Ramos (cell line): ENCODE data around the gene TRIM37.
"Not testable (repeated sequence)": the region's sequence is repeated elsewhere in the genome, so short reads cannot be mapped to it uniquely, and the experiment has no call there.

Experiments
- in situ Hi-C: fragments of 300-500 bp; cut with MboI; formaldehyde crosslinking; loops from one replicate; pipeline ENCODE4 v1.14.3; 2022; ENCODE audit warnings: low sequenced_read_pairs; ENCODE audit not compliant: unreplicated experiment

TRIM37 gene

DNA sequence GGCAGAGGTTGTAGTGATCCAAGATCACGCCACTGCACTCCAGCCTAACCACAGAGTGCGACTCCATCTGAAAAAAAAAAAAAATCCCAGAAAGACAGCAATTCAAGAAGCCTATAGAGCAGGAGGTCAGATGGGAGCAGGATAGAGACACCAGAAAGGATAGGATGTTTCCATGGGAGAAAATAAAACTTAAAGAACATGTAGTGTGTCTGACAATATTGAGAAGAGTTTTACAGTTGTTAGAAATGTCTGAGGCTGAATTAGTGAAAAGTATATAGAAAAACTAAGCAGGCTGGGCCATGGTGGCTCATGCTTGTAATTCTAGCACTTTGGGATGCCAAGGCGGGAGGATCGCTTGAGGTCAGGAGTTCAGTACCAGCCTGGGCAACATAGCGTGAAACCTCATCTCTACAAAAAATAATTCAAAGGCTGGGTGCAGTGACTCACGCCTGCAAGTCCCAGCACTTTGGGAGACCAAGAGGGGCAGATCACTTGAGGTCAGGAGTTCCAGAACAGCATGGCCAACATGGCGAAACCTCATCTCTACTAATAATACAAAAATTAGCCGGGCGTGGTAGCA is 15.3 kb upstream of the TRIM37 start:
- in situ Hi-C loops: no loop called here

- in situ Hi-C loops: no loop called here
Measured at GRCh38 chr17:59115474-59115873, 8.8 kb upstream of the TRIM37 start.

GRCh38 chr17:59111539-59111938 is 4.9 kb upstream of the TRIM37 start:
- in situ Hi-C loops: no loop called here

DNA sequence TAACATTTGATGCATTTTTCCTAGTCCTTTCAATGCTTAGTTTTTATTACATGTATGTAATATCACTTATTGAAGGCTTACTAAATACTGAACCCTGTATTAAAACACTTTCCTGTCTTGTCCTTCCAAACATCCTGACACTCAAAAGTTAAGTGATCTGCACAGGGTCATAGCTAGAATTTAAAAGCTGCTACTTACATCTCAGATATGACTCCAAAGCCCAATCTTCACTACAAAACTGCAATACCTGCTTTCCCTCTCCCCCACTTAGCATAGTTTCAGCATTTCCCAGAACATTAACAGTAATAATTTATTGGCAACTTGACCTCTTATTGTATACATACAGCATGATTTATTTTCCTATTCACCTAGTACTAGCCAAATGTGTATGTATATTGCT is 4.3 kb upstream of the TRIM37 start:
- in situ Hi-C loops: no loop called here

DNA sequence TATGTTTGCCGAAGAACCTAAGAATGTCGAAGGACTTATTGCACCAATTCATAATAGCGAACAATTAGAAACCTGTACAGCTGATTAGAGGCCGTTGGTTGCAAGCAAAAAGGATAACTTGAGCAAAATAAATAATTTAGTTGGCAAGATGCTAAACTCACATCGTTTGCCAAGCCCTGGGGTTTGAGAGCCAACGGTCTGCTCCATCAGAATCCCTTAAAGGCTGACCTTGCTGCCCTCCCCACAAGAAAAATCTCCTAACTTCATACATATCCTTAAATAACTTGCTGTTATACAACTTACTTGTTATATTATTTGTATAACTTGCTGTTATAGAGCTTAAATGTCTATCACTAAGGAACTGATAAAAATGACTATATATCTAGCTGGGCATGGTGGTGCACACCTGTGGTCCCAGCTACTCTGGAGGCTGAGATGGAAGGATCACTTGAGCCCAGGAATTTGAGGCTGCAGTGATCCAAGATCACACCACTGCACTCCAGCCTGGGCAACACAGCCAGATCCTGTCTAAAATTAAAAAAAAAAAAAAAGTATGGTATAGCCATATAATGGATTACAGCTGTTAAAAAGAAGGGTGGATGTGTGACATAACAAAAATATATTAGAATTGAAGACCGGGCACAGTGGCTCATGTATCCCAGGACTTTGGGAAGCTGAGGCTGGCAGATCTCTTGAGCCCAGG is 1.9 kb upstream of the TRIM37 start:
- in situ Hi-C loops: no loop called here

GRCh38 chr17:59107306-59107670 is 608 bp upstream of the TRIM37 start:
- in situ Hi-C loops: no loop called here

DNA sequence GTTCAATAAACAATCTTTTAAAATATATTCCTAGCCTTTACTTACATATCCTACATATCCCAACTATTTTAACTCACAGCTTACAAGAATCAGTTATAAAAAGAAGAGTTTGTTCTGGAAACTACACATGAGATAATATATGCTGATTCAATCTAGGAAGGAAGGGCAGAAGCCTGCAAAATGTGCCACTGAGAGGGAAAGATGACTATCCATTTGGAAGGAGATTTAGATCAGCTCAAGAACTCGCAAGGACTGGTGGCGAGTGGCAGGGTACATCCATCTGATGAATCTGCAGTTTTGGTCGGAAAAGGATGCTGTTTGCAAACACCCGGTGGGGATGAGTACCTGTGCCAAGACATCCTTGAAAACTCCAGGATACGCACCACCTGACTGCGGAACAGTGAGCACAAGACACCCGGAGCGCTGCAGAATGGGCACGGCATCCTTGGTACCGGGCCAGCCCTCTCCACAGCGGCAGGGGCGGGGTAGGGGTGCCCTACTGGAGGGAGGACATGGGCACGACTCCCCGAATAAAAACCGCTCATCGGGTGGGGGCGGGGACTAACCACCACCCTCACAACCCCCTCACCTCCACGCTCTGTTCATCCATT is 723 bp downstream of the TRIM37 start:
- in situ Hi-C loops: no loop called here

- in situ Hi-C loops: no loop called here
Measured at GRCh38 chr17:59101178-59101577, 5.5 kb downstream of the TRIM37 start.

GRCh38 chr17:59097876-59098275 is 8.8 kb downstream of the TRIM37 start:
- in situ Hi-C loops: no loop called here

GRCh38 chr17:59094861-59095530 is 11.7 kb downstream of the TRIM37 start:
- in situ Hi-C loops: no loop called here

- in situ Hi-C loops: no loop called here
Measured at GRCh38 chr17:59093702-59094231, 12.9 kb downstream of the TRIM37 start.

DNA sequence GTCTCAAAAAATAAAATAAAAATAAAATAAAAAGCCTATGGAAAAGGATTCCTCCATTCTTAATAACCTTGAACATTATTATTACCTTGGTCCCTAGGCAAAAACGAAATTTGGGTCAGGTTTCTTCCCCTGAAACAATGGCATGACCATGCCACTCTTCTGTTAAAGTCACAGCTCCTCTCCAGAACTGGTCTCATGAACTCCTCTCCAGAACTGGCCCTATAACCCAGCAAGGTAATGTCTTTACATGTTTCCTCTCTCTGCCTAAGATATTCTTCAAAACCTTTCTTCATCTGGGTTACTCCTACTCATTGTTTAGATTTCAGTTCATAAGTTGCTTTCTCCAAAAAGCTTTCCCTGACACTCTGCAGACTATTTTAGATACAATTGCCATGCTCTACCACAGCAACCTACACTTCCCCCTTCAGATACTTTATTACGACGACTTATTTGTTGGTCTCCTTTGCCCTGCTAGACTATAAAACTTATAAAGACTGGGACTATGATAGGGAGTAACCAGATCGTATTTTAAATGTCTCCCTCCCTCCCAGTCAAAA is 13.5 kb downstream of the TRIM37 start:
- in situ Hi-C loops: no loop called here

DNA sequence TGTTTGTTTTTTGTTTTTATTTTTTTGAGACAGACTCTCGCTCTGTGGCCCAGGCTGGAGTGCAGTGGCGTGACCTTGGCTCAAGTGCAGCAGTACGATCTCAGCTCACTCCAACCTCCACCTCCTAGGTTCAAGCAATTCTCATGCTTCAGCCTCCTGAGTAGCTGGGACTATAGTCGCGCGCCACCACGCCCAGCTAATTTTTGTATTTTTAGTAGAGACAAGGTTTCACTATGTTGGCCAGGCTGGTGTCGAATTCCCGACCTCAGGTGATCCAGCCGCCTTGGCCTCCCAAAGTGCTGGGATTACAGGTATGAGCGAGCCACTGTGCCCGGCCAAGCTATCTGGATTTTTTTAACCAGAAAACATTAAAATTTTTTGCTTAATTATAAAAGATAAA is 16.1 kb downstream of the TRIM37 start:
- in situ Hi-C loops: not testable (repeated sequence)

DNA sequence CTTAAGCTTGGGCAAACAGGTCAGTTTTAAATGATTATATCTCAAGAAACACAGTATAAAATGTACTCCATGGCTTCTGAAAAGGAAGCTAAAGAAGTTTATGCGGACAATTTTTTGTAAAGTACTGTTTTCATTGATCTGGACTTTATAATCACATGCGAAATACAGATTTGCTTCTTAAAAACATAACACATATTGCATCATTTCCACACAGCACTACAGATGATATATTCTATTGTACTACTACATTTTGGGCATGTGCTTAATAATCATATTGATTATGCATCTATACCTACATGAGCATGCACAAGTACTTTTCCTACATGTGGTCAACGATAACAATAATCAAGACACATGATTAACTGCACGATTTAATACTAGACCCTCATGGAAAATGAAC is 22.5 kb downstream of the TRIM37 start:
- in situ Hi-C loops: no loop called here

- in situ Hi-C loops: no loop called here
Measured at GRCh38 chr17:59074494-59074893, 32.2 kb downstream of the TRIM37 start.

DNA sequence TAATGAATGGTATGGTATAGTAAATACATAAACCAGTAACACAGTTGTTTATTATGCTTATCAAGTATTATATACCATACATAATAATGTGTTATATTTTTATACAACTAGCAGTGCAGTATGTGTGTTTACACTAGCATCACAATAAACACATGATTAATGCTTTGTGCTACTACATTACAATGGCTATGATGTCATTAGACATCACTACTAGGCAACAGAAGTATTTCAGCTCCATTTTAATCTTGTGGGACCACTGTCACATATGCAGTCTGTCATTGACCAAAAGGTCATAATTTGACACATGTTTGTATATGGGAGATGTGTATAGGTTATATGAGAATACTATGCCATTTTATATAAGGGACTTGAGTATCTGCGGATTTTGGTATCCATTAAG is 32.7 kb downstream of the TRIM37 start:
- in situ Hi-C loops: no loop called here

DNA sequence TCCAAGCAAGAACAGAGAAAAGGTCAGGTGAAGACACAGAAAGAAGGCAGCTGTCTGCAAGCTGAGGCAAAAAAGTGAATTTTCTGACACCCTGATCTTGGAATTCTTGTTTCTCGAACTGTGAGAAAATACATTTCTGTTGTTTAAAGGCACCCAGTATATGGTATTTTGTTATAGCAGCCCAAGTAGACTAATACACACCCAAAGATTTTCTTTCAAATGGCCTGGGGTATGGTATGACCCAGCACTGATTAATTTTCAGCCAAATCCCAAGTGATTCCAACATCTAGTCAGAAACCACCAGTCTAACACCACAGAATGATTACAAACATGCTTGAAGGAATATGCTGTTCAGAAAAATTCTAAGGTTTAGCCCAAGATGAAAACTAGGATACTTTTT is 36.8 kb downstream of the TRIM37 start:
- in situ Hi-C loops: no loop called here

DNA sequence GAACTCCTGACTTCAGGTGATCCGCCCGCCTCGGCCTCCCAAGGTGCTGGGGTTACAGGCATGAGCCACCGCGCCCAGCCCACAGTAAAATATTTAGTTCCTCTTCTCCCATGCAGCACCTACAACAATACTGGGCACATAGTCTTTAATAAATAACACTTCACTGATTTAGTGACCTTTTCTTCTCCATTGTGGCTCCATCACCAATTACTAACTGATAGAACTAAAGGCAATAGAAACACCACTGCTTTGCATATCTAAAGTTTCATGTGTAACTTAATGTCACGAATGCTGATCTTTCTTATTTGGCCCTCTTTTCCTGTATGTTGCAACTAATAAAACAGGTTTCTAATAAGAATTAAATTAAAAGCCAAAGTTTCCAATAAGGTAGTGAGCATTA is 38.9 kb downstream of the TRIM37 start:
- in situ Hi-C loops: no loop called here

DNA sequence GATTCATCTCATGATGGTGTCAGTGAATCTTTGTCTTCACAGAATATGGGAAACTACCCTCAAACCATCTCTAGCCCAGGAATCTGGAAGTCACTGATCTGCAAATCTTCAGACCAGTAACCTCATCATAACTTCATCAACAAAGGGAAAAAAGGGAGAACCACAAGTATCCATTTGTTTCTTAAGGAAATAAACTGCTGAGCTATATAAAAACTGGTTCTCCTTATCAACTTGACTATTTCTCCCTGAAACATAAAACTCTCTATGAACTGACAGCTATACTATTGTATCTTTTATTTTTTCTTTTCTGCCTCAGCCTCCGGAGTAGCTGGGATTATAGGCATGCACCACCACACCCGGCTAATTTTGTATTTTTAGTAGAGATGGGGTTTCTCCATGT is 39.3 kb downstream of the TRIM37 start:
- in situ Hi-C loops: no loop called here

- in situ Hi-C loops: no loop called here
Measured at GRCh38 chr17:59062509-59062908, 44.2 kb downstream of the TRIM37 start.

DNA sequence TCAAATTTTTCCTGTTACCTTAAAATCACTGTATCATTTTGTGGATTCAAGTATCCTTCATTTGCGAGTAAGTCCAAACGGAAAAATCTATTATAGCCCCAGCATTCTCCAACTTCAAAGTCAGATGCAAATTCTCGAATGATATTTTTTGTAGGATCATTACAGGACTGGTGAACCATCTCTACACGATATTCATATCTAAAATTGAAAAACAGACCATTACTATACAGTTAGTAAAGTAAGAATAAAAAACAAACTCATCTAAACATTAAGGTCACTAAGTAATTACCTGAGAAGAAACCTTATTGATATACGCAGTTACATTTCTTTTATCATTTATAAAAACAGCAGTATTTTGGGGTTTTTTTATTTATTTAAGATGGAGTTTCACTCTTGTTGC is 49.8 kb downstream of the TRIM37 start:
- in situ Hi-C loops: no loop called here
